ENCODE results near the gene USP2. TPM values are rescaled to one million over a fixed set of nuclear protein-coding genes. Genes with fewer than 3 reads are reported as not detected.

The USP2 gene
- total RNA-seq, 4 donors from 2014 or later: 2.5 to 61.8 (median 32.2) TPM

- TF ChIP-seq POLR2A (IDR thresholded peaks at IDR 0.05): no peak
- no peak for TF ChIP-seq CTCF (IDR thresholded peaks at IDR 0.05)
- Histone ChIP-seq H3K36me3 (no peaks in the 10 kb centered on the region), H3K27ac (peak overlapping the region in 1 of 4 donors; percentile 78), H3K4me1 (peaks cover 3 to 74% (median 22%) of the 10 kb centered on the region in 4 donors), H3K4me3 (no peak overlapping the region), H3K27me3 (peaks cover 0 to 5% of the 10 kb centered on the region in 2 donors), H3K9me3 (no peaks in the 10 kb centered on the region)
- DNase-seq: no peak
Measured at GRCh38 chr11:119336744-119337469, 44.6 kb downstream of the USP2 start.

- peaks cover 3 to 65% (median 18%) of the 10 kb centered on the region in 4 donors for H3K4me1 ChIP-seq
- no peak overlapping the region for H3K27ac ChIP-seq
- no peak for DNase-seq
- TF ChIP-seq POLR2A (IDR thresholded peaks at IDR 0.05) (no peak), CTCF (IDR thresholded peaks at IDR 0.05) (no peak)
- no peaks in the 10 kb centered on the region for H3K27me3 ChIP-seq
- H3K36me3 ChIP-seq: no peaks in the 10 kb centered on the region
- H3K9me3 ChIP-seq: no peaks in the 10 kb centered on the region
- H3K4me3 ChIP-seq: peak overlapping the region in 1 of 4 donors; percentile 86
Measured at GRCh38 chr11:119335655-119336543, 45.6 kb downstream of the USP2 start.

- peaks cover 0 to 58% (median 12%) of the 10 kb centered on the region in 4 donors for H3K4me1 ChIP-seq
- peak overlapping the region; percentile 78 to 90 (median 83) for H3K27ac ChIP-seq
Measured at GRCh38 chr11:119335091-119335654, 46.3 kb downstream of the USP2 start.

GRCh38 chr11:119334174-119334930 lies 47.1 kb downstream of the USP2 start, which contains the start of gene RNF26:
Gene RNF26 (plus strand): TSS chr11:119334527. CDS start chr11:119335123, 596 bp downstream.
- Histone ChIP-seq H3K4me1 (peaks cover 0 to 50% (median 7%) of the 10 kb centered on the region in 4 donors), H3K27ac (peak within 1 kb of the TSS; percentile 78 to 90 (median 83)), H3K36me3 (no peaks in the 10 kb centered on the region), H3K27me3 (no peaks in the 10 kb centered on the region), H3K4me3 (peak within 1 kb of the TSS; percentile 86 to 98 (median 92)), H3K9me3 (no peaks in the 10 kb centered on the region)
- DNase-seq: peak; percentile 94 to 98 (median 96)
- TF ChIP-seq CTCF (IDR thresholded peaks at IDR 0.05) (no peak), POLR2A (IDR thresholded peaks at IDR 0.05) (peak; percentile 47 to 55)

More at GRCh38 chr11:119335091-119335654, 46.3 kb downstream of the USP2 start:
- DNase-seq: no peak
- TF ChIP-seq CTCF (IDR thresholded peaks at IDR 0.05): no peak
- no peak for TF ChIP-seq POLR2A (IDR thresholded peaks at IDR 0.05)
- Histone ChIP-seq H3K9me3 (no peaks in the 10 kb centered on the region), H3K36me3 (no peaks in the 10 kb centered on the region), H3K27me3 (no peaks in the 10 kb centered on the region), H3K4me3 (peak overlapping the region; percentile 86 to 98 (median 92))
